Measurements from ENCODE around the gene NKX6-1.

Gene NKX6-1

GRCh38 chr4:84472154-84472553 is 26.9 kb downstream of the NKX6-1 start:
- Histone ChIP-seq H4K20me1 (ENCODE audit: insufficient read depth, low read length) (no peaks in the 10 kb centered on the region), H3K9me2 (replicated peaks; ENCODE audit: insufficient read depth, low read length) (no peaks in the 10 kb centered on the region), H2AFZ (ENCODE audit: low read length) (no peak overlapping the region), H3K79me2 (ENCODE audit: low read length) (no peaks in the 10 kb centered on the region), H3K36me3 (replicated peaks; ENCODE audit: insufficient read depth, low read length) (no peaks in the 10 kb centered on the region), H3K27ac (ENCODE audit: low read length) (no peak overlapping the region), H3K4me3 (ENCODE audit: low read length) (no peak overlapping the region), H3K4me1 (ENCODE audit: low read length) (no peaks in the 10 kb centered on the region), H3K4me2 (ENCODE audit: low read depth, low read length) (no peak overlapping the region), H3K27me3 (replicated peaks; ENCODE audit: insufficient read depth, low read length) (no peaks in the 10 kb centered on the region), H3F3A (ENCODE audit: insufficient read depth, low read length) (no peaks in the 10 kb centered on the region), H3K9me3 (replicated peaks; ENCODE audit: insufficient read depth, low read length) (no peaks in the 10 kb centered on the region), H3K9ac (ENCODE audit: low read length) (no peak overlapping the region)
- TF ChIP-seq EZH2 (optimal IDR thresholded peaks at IDR 0.05; ENCODE audit: low read depth, low read length) (no peak), CTCF (IDR thresholded peaks at IDR 0.05; ENCODE audit: low read length) (no peak), EZH2phosphoT487 (IDR thresholded peaks at IDR 0.05; ENCODE audit: low read length) (no peak)
- DNase-seq, result no peak

GRCh38 chr4:84470204-84470785 is 28.8 kb downstream of the NKX6-1 start:
- Histone ChIP-seq H3K27me3 (replicated peaks; ENCODE audit: insufficient read depth, low read length) (no peaks in the 10 kb centered on the region), H3K79me2 (ENCODE audit: low read length) (no peaks in the 10 kb centered on the region), H4K20me1 (ENCODE audit: insufficient read depth, low read length) (no peaks in the 10 kb centered on the region), H3K36me3 (replicated peaks; ENCODE audit: insufficient read depth, low read length) (no peaks in the 10 kb centered on the region), H3K27ac (ENCODE audit: low read length) (no peak overlapping the region), H3K9me3 (replicated peaks; ENCODE audit: insufficient read depth, low read length) (no peaks in the 10 kb centered on the region), H3F3A (ENCODE audit: insufficient read depth, low read length) (no peaks in the 10 kb centered on the region), H3K9ac (ENCODE audit: low read length) (no peak overlapping the region), H2AFZ (ENCODE audit: low read length) (no peak overlapping the region), H3K9me2 (replicated peaks; ENCODE audit: insufficient read depth, low read length) (no peaks in the 10 kb centered on the region), H3K4me1 (ENCODE audit: low read length) (no peaks in the 10 kb centered on the region), H3K4me3 (ENCODE audit: low read length) (no peak overlapping the region), H3K4me2 (ENCODE audit: low read depth, low read length) (no peak overlapping the region)
- no peak for DNase-seq
- no peak for TF ChIP-seq EZH2 (optimal IDR thresholded peaks at IDR 0.05; ENCODE audit: low read depth, low read length)
- no peak for TF ChIP-seq EZH2phosphoT487 (IDR thresholded peaks at IDR 0.05; ENCODE audit: low read length)
- TF ChIP-seq CTCF (IDR thresholded peaks at IDR 0.05; ENCODE audit: low read length), result no peak

- H3K36me3 ChIP-seq (replicated peaks; ENCODE audit: insufficient read depth, low read length), result no peaks in the 10 kb centered on the region
- no peak overlapping the region for H3K27ac ChIP-seq (ENCODE audit: low read length)
- H3K9me3 ChIP-seq (replicated peaks; ENCODE audit: insufficient read depth, low read length), result no peaks in the 10 kb centered on the region
- no peak for DNase-seq
- no peaks in the 10 kb centered on the region for H3K9me2 ChIP-seq (replicated peaks; ENCODE audit: insufficient read depth, low read length)
- H3K27me3 ChIP-seq (replicated peaks; ENCODE audit: insufficient read depth, low read length), result no peaks in the 10 kb centered on the region
- H3K9ac ChIP-seq (ENCODE audit: low read length), result no peak overlapping the region
- no peak overlapping the region for H3K4me3 ChIP-seq (ENCODE audit: low read length)
- H3K4me2 ChIP-seq (ENCODE audit: low read depth, low read length), result no peak overlapping the region
- H3K4me1 ChIP-seq (ENCODE audit: low read length), result no peaks in the 10 kb centered on the region
- no peaks in the 10 kb centered on the region for H4K20me1 ChIP-seq (ENCODE audit: insufficient read depth, low read length)
- H3F3A ChIP-seq (ENCODE audit: insufficient read depth, low read length), result no peaks in the 10 kb centered on the region
- no peak overlapping the region for H2AFZ ChIP-seq (ENCODE audit: low read length)
- TF ChIP-seq CTCF (IDR thresholded peaks at IDR 0.05; ENCODE audit: low read length), result no peak
- TF ChIP-seq EZH2 (optimal IDR thresholded peaks at IDR 0.05; ENCODE audit: low read depth, low read length), result no peak
- no peak for TF ChIP-seq EZH2phosphoT487 (IDR thresholded peaks at IDR 0.05; ENCODE audit: low read length)
- no peaks in the 10 kb centered on the region for H3K79me2 ChIP-seq (ENCODE audit: low read length)
Measured at GRCh38 chr4:84467601-84468000, 31.5 kb downstream of the NKX6-1 start.
